B cell (primary cell): ENCODE data around the gene CHN1. TPM values are rescaled to one million over a fixed set of nuclear protein-coding genes. Genes with fewer than 3 reads are reported as not detected.

Source experiments
- ATAC-seq: fragments of 200-7000 bp; cut with Tn5 transposase; one replicate; pipeline ENCODE4 v1.10.0; 2021; ENCODE audit warnings: low read depth, mild to moderate bottlenecking, moderate number of reproducible peaks, moderate library complexity
- CTCF ChIA-PET: fragments of 350-600 bp; sonication (Branson Sonifier 250); formaldehyde crosslinking; loops from one replicate; lab custom pipeline; 2021; ENCODE audit warnings: antibody characterized with exemption, inconsistent platforms; lab: Charles Lee
- POLR2A ChIA-PET: fragments of 350-600 bp; sonication (Branson Sonifier 250); formaldehyde crosslinking; loops from one replicate; lab custom pipeline; 2021; ENCODE audit warnings: antibody characterized with exemption; lab: Charles Lee
- DNase-seq: peaks from one replicate; pipeline ENCODE4 v3.0.0; 2013
- H2AFZ ChIP-seq: 2 replicates; pipeline ENCODE4 v1.6.1; 2012; ENCODE audit warnings: mild to moderate bottlenecking, low read depth, low read length; ENCODE audit not compliant: insufficient read depth, poor library complexity, severe bottlenecking
- H3K27ac ChIP-seq, 2 donors: 1 replicate in 1 of 2; 2 replicates in 1 of 2; pipeline ENCODE4 v1.5.1; 2012 to 2013; ENCODE audit warnings: low read length in 2 of 2, mild to moderate bottlenecking in 2 of 2, moderate library complexity in 1 of 2
- H3K27me3 ChIP-seq, 4 experiments: fragments of 200-600 bp in 1 of 4; sonication (generic) in 1 of 4; replicated peaks in 1 of 4; 1 replicate in 2 of 4; 2 replicates in 2 of 4; pipeline versions ENCODE4 v1.6.1 to v1.7.0; 2013 to 2016; ENCODE audit warnings: low read length in 3 of 4, mild to moderate bottlenecking in 2 of 4, mixed read lengths in 1 of 4, moderate library complexity in 1 of 4; ENCODE audit not compliant: insufficient read depth in 4 of 4, control insufficient read depth in 3 of 4; ENCODE audit errors: control extremely low read depth in 1 of 4
- H3K36me3 ChIP-seq, 2 experiments: replicated peaks in 1 of 2; 1 replicate in 1 of 2; 2 replicates in 1 of 2; pipeline versions ENCODE4 v1.6.1 to v1.7.1; 2013; ENCODE audit warnings: low read length in 1 of 2; ENCODE audit not compliant: insufficient read depth in 2 of 2, control insufficient read depth in 1 of 2; ENCODE audit errors: control extremely low read depth in 1 of 2, extremely low read depth in 1 of 2
- H3K4me1 ChIP-seq, 2 donors: fragments of 200-600 bp in 1 of 2; sonication (generic) in 1 of 2; 1 replicate in 1 of 2; 2 replicates in 1 of 2; pipeline versions ENCODE4 v1.5.1 to v1.6.1; 2013 to 2017; ENCODE audit warnings: low read length in 2 of 2; ENCODE audit not compliant: control insufficient read depth in 2 of 2, insufficient read depth in 2 of 2
- H3K4me2 ChIP-seq: replicated peaks from 2 replicates; pipeline ENCODE3; 2012; ENCODE audit warnings: mild to moderate bottlenecking, low read depth, low read length; ENCODE audit not compliant: poor library complexity, severe bottlenecking
- H3K4me3 ChIP-seq, 5 experiments: fragments of 200-600 bp in 1 of 5; sonication (generic) in 1 of 5; 1 replicate in 3 of 5; 2 replicates in 2 of 5; pipeline versions ENCODE4 v1.5.1 to v1.7.0; 2011 to 2016; ENCODE audit warnings: low read length in 4 of 5, mild to moderate bottlenecking in 4 of 5, low read depth in 2 of 5, control low read depth in 1 of 5, moderate library complexity in 1 of 5; ENCODE audit not compliant: insufficient read depth in 1 of 5; ENCODE audit errors: control extremely low read depth in 1 of 5, extremely low read depth in 1 of 5
- H3K79me2 ChIP-seq: fragments of 200-600 bp; sonication (generic); one replicate; pipeline ENCODE4 v1.6.0; 2016; ENCODE audit warnings: low read length; ENCODE audit not compliant: control insufficient read depth, insufficient read depth
- H3K9ac ChIP-seq: fragments of 200-600 bp; sonication (generic); 2 replicates; pipeline ENCODE4 v1.6.1; 2017; ENCODE audit warnings: mild to moderate bottlenecking, low read length, moderate library complexity
- H3K9me3 ChIP-seq, 3 donors: one replicate each; pipeline versions ENCODE4 v1.6.1 to v1.7.1; 2013; ENCODE audit warnings: low read length in 2 of 3; ENCODE audit not compliant: control insufficient read depth in 2 of 3, insufficient read depth in 1 of 3; ENCODE audit errors: control extremely low read depth in 1 of 3
- H4K20me1 ChIP-seq: 2 replicates; pipeline ENCODE4 v1.6.0; 2012; ENCODE audit warnings: mild to moderate bottlenecking, low read length; ENCODE audit not compliant: insufficient read depth, control insufficient read depth, poor library complexity, severe bottlenecking
- H3K27ac Mint-ChIP-seq: one replicate; pipeline ENCODE4 v1.8.0; 2021; ENCODE audit warnings: mixed read lengths
- H3K27me3 Mint-ChIP-seq: one replicate; pipeline ENCODE4 v1.8.0; 2021; ENCODE audit warnings: mixed read lengths
- H3K4me1 Mint-ChIP-seq: one replicate; pipeline ENCODE4 v1.8.0; 2021; ENCODE audit warnings: mixed read lengths
- H3K4me3 Mint-ChIP-seq: one replicate; pipeline ENCODE4 v1.8.0; 2021; ENCODE audit warnings: mixed read lengths
- H3K9me3 Mint-ChIP-seq: one replicate; pipeline ENCODE4 v1.8.0; 2022; ENCODE audit warnings: mixed read lengths; ENCODE audit not compliant: insufficient read depth
- EZH2 ChIP-seq: IDR thresholded peaks from 2 replicates; pipeline ENCODE4 v1.6.1; 2012; ENCODE audit warnings: borderline replicate concordance, low read depth, mild to moderate bottlenecking, moderate library complexity, low read length; ENCODE audit not compliant: insufficient read depth, poor library complexity, severe bottlenecking
- WGBS: methylation state at CpG from one replicate; pipeline ENCODE4 v1.1.5; 2013; ENCODE audit warnings: missing lambda C conversion rate; ENCODE audit not compliant: insufficient coverage; 5-methylcytosine and 5-hydroxymethylcytosine counted together
- intact Hi-C: fragments of 100-400 bp; cut with micrococcal nuclease; formaldehyde crosslinking; loops from one replicate; pipeline ENCODE4 v1.10.0; 2022
- polyA plus RNA-seq: library from polyadenylated mRNA; depleted of rRNA; stranded (reverse); fragments of >200 nt; gene quantifications from 2 replicates; pipeline ENCODE4 v1.2.3, GENCODE V29; 2012
- total RNA-seq, 2 donors: library from RNA; stranded (reverse); fragments of 120-200 nt in 1 of 2; gene quantifications; 1 replicate in 1 of 2; 2 replicates in 1 of 2; pipeline versions ENCODE4 v1.2.3 to v1.2.4, GENCODE V29; 2013 to 2022
- TF ChIP-seq, protein P1 (sequence below): fragments of 200-600 bp; IDR thresholded peaks from one replicate; pipeline ENCODE4 v1.8.0; 2022; ENCODE audit warnings: antibody characterized with exemption, mild to moderate bottlenecking

Gene CHN1
- total and polyA plus RNA-seq, 2 donors (not counting 1 experiment from before 2014, with no cell fraction given) = 0.79 to 1.4 TPM

- CTCF ChIA-PET = no interaction called here
- intact Hi-C loops = no loop called here
- Histone ChIP-seq H3K9ac (no peak overlapping the region), H3K36me3 (no peaks in the 10 kb centered on the region), H3K27ac (no peak overlapping the region), H3K9me3 (no peaks in the 10 kb centered on the region), H4K20me1 (no peaks in the 10 kb centered on the region), H3K4me3 (no peak overlapping the region), H3K27me3 (peaks cover 0 to 2% (median 0%) of the 10 kb centered on the region in 4 experiments), H3K4me2 (no peak overlapping the region), H3K4me1 (no peaks in the 10 kb centered on the region), H3K79me2 (no peaks in the 10 kb centered on the region), H2AFZ (no peak overlapping the region)
- Mint-ChIP-seq H3K27me3 (peaks cover 6% of the 10 kb centered on the region), H3K4me3 (no peak overlapping the region), H3K4me1 (no peaks in the 10 kb centered on the region), H3K9me3 (no peaks in the 10 kb centered on the region), H3K27ac (no peak overlapping the region)
- POLR2A ChIA-PET = no interaction called here
- ATAC-seq (no peak), DNase-seq (no peak)
- 92% methylated on average over 6 of the region's 7 CpGs for WGBS
- TF ChIP-seq EZH2 = no peak
- TF ChIP-seq, protein P1, sequence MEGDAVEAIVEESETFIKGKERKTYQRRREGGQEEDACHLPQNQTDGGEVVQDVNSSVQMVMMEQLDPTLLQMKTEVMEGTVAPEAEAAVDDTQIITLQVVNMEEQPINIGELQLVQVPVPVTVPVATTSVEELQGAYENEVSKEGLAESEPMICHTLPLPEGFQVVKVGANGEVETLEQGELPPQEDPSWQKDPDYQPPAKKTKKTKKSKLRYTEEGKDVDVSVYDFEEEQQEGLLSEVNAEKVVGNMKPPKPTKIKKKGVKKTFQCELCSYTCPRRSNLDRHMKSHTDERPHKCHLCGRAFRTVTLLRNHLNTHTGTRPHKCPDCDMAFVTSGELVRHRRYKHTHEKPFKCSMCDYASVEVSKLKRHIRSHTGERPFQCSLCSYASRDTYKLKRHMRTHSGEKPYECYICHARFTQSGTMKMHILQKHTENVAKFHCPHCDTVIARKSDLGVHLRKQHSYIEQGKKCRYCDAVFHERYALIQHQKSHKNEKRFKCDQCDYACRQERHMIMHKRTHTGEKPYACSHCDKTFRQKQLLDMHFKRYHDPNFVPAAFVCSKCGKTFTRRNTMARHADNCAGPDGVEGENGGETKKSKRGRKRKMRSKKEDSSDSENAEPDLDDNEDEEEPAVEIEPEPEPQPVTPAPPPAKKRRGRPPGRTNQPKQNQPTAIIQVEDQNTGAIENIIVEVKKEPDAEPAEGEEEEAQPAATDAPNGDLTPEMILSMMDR = no peak
Observed at GRCh38 chr2:174914853-174915760, 90.1 kb downstream of the CHN1 start.

DNA sequence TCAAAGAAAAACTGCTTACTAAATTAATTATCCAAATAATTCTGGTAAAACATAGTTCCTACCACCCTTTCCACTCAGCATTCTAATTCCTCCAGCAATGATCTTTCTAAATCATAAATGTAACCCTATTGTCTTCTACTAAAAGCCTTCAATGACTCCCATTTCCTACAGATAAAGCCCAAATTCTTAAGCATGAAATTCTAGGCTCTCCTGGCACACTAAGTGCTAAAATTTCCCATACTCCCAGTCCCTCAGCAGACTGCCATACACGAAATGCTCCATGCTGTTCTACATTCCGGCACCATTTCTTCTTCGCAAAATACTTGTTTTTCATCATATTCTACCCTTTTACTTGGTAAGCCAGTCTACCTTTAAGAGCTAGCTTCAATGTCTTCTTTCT is 96.9 kb downstream of the CHN1 start:
- ATAC-seq (no peak), DNase-seq (no peak)
- H3K36me3 ChIP-seq = no peaks in the 10 kb centered on the region
- H3K4me1 ChIP-seq = no peaks in the 10 kb centered on the region
- no peaks in the 10 kb centered on the region for H3K4me1 Mint-ChIP-seq
- H3K9ac ChIP-seq = no peak overlapping the region
- H3K27me3 ChIP-seq = peaks cover 0 to 2% (median 0%) of the 10 kb centered on the region in 4 experiments
- WGBS = 97% methylated on average over 3 of the region's 3 CpGs
- no peak overlapping the region for H2AFZ ChIP-seq
- CTCF ChIA-PET = no interaction called here
- no peak overlapping the region for H3K27ac ChIP-seq
- no peak for TF ChIP-seq EZH2
- TF ChIP-seq, protein P1 = no peak
- no peaks in the 10 kb centered on the region for H3K9me3 Mint-ChIP-seq
- intact Hi-C loops = no loop called here
- H3K27me3 Mint-ChIP-seq = peaks cover 11% of the 10 kb centered on the region
- no peaks in the 10 kb centered on the region for H3K79me2 ChIP-seq
- no peak overlapping the region for H3K27ac Mint-ChIP-seq
- no peak overlapping the region for H3K4me3 ChIP-seq
- no peak overlapping the region for H3K4me3 Mint-ChIP-seq
- no peaks in the 10 kb centered on the region for H3K9me3 ChIP-seq
- POLR2A ChIA-PET = no interaction called here
- no peak overlapping the region for H3K4me2 ChIP-seq
- no peaks in the 10 kb centered on the region for H4K20me1 ChIP-seq
